ENCODE results near the gene PRKN.

GRCh38 chr6:162069995-162070394 lies 657.6 kb downstream of the PRKN start:
- TF ChIP-seq GATA2 (IDR thresholded peaks at IDR 0.05; ENCODE audit: low read depth, low read length) (no peak), GATA3 (IDR thresholded peaks at IDR 0.05; ENCODE audit: low read depth, low read length) (no peak)
